ENCODE results near the gene SPINK1. TPM values are rescaled to one million over a fixed set of nuclear protein-coding genes. Genes with fewer than 3 reads are reported as not detected.

SPINK1 gene
- total and polyA plus RNA-seq, 8 donors, result 5,539 to 26,066 (median 20,523) TPM

DNA sequence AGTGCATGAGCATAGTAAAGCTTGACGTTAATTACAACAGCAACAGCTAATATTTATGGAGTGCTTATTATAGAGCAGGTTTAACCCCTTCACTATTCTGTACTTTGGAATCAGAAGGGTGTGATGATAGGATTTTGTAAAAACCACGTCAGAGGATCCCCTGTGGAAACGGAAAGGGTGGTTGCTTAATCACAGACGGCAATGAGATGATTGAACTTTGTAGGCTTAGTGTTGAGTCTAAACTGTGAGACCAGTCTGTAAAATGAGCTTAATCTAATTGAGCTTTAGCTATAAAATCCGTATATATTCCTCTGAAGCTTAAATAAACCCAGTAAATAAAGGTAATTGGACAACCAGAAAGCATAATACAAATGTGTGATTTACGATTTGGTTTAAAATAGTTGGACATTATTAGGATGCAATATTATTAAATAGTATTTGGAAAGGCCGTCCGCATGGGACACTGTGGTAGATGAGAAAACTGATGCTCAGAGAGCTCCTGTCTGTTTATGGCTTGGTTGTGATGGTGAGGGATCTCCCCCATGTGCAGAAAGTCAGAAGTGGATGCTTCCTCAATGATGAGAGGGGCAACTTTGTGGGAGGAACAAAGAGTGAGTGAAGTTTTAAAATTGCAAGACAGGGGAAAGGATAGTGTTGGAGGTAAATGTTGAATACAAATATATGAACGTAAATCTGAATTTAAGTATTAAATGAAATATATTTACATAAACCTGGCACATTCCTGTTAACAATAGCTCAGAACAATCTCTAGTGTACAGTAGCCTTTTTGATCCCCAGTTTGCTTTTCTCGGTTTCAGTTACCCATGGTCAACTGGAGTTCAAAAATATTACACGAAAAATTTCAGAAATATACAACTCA, 23.7 kb upstream of the SPINK1 start:
- intact Hi-C loops (cut with DNase I), result no loop called here
- H3K27me3 ChIP-seq, result no peaks in the 10 kb centered on the region
- no peak overlapping the region for H3K4me3 ChIP-seq
- no peaks in the 10 kb centered on the region for H3K9me3 ChIP-seq
- ATAC-seq, result no peak
- no peak overlapping the region for H3K27ac ChIP-seq
- no peak for FAIRE-seq
- H3K36me3 ChIP-seq, result no peaks in the 10 kb centered on the region
- 82 to 87% methylated on average over 11 of the region's 11 CpGs for WGBS, 2 donors
- DNase-seq, result no peak
- TF ChIP-seq CTCF (IDR thresholded peaks at IDR 0.05), result no peak
- H3K4me1 ChIP-seq, result peaks cover 0 to 14% (median 8%) of the 10 kb centered on the region in 3 donors

DNA sequence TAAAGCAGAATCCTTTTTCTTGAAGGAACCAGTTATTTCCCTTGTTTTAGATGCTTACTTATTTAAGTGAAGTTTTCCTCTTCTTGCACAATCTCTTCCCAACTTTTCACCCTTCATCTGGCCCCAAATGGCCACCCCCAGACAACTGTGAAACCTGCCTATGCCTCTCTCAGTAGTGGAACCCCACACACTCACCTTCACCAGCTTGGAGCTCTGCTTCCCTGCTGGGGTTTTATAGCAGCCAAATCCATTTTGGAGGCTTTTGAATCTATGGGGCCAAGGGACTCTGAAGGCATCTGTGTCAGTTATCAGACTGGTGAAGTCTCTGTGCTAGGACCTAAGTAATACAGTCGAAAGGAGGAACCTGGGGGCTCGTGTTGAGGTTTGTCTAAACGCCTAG, 22.9 kb upstream of the SPINK1 start:
- H3K36me3 ChIP-seq, result no peaks in the 10 kb centered on the region
- DNase-seq (no peak), ATAC-seq (no peak), FAIRE-seq (no peak)
- no peaks in the 10 kb centered on the region for H3K27me3 ChIP-seq
- H3K4me3 ChIP-seq, result no peak overlapping the region
- H3K9me3 ChIP-seq, result no peaks in the 10 kb centered on the region
- TF ChIP-seq CTCF (IDR thresholded peaks at IDR 0.05), result no peak
- 86 to 87% methylated on average over 3 of the region's 3 CpGs for WGBS, 2 donors
- peaks cover 0 to 14% (median 8%) of the 10 kb centered on the region in 3 donors for H3K4me1 ChIP-seq
- no peak overlapping the region for H3K27ac ChIP-seq
- intact Hi-C loops (cut with DNase I), result no loop called here

DNA sequence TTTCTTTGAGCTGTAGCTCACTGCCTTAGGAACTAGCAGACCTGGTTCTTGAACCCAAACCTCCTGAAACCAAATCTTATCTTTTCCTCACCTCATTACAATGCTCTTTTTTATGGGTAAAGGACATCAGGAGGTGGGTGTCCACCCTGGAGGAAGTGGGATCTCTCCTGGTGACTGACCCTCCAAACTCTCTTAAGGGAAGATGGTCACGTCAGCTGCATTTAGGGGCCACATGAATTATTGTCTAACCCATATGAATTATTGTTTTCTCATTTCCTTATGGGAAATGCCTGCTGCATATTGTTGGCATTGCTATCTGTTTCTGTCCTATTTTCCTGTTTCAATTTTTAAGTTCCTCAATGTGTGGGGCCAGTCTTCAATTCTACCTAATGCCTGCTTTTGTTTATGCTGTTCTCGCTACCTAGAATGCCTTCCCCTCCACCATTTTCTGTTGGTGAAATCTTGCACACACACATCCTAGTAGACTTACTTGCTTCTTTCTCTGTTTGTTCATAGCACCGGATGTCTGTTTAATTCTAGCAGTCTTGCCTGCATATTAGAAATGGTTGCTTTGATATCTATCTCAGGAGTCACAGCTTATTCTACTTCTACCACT, 22.0 kb upstream of the SPINK1 start:
- Histone ChIP-seq H3K4me3 (no peak overlapping the region), H3K27me3 (no peaks in the 10 kb centered on the region), H3K36me3 (no peaks in the 10 kb centered on the region), H3K9me3 (no peaks in the 10 kb centered on the region), H3K27ac (no peak overlapping the region), H3K4me1 (peaks cover 0 to 8% (median 8%) of the 10 kb centered on the region in 3 donors)
- TF ChIP-seq CTCF (IDR thresholded peaks at IDR 0.05), result no peak
- no peak for DNase-seq
- intact Hi-C loops (cut with DNase I), result no loop called here
- ATAC-seq, result no peak
- WGBS, 2 donors, result 75 to 78% methylated on average over 3 of the region's 3 CpGs
- FAIRE-seq, result no peak

GRCh38 chr5:147852365-147852764, 20.9 kb upstream of the SPINK1 start:
- 57 to 71% methylated on average over 3 of the region's 3 CpGs for WGBS, 2 donors
- intact Hi-C loops (cut with DNase I), result no loop called here
- no peak for FAIRE-seq

More at GRCh38 chr5:147852365-147852764, 20.9 kb upstream of the SPINK1 start:
- Histone ChIP-seq H3K4me3 (no peak overlapping the region), H3K4me1 (no peaks in the 10 kb centered on the region), H3K9me3 (no peaks in the 10 kb centered on the region), H3K36me3 (no peaks in the 10 kb centered on the region), H3K27ac (no peak overlapping the region), H3K27me3 (no peaks in the 10 kb centered on the region)
- TF ChIP-seq CTCF (IDR thresholded peaks at IDR 0.05), result no peak
- ATAC-seq (no peak), DNase-seq (no peak)

Measured in pancreas (tissue), 10 donors.